Activated CD4-positive, alpha-beta T cell treated with anti-CD3 and anti-CD28 coated beads, Interleukin-2, amount 50 U/mL, for 4 hours (primary cell): ENCODE results near the gene SAMD11.
A peak's percentile ranks its signal among the peaks of the same experiment; 100 is the strongest.
"Not testable (repeated sequence)": the region's sequence is repeated elsewhere in the genome, so short reads cannot be mapped to it uniquely, and the experiment has no call there.

Experiments used
- DNase-seq, 2 experiments: peaks; one replicate each; pipeline ENCODE4 v3.0.0-alpha.2; 2020

The SAMD11 gene

GRCh38 chr1:965526-966134, 41.9 kb downstream of the SAMD11 start:
- no peak for DNase-seq

GRCh38 chr1:966135-966703, 42.5 kb downstream of the SAMD11 start, which contains the start of gene PLEKHN1:
TSS of gene PLEKHN1 (plus strand) at chr1:966482. CDS start at chr1:966532, 50 bp downstream.
- DNase-seq = no peak

GRCh38 chr1:966704-967300, 43.1 kb downstream of the SAMD11 start:
- DNase-seq = peak; percentile 77 to 81

- DNase-seq = no peak
Measured at GRCh38 chr1:967466-968343, 44.0 kb downstream of the SAMD11 start.

GRCh38 chr1:969260-969855, 45.6 kb downstream of the SAMD11 start:
- no peak for DNase-seq

GRCh38 chr1:970242-970972, 46.7 kb downstream of the SAMD11 start:
- no peak for DNase-seq

- no peak for DNase-seq
Measured at GRCh38 chr1:970973-971730, 47.4 kb downstream of the SAMD11 start.

- DNase-seq = no peak
Measured at GRCh38 chr1:971751-972506, 48.2 kb downstream of the SAMD11 start.

GRCh38 chr1:972726-973458, 49.2 kb downstream of the SAMD11 start:
- no peak for DNase-seq

- no peak for DNase-seq
Measured at GRCh38 chr1:973459-974292, 50.0 kb downstream of the SAMD11 start.

GRCh38 chr1:974293-974640, 50.5 kb downstream of the SAMD11 start:
- DNase-seq = no peak

- DNase-seq = no peak
Measured at GRCh38 chr1:974687-975328, 51.1 kb downstream of the SAMD11 start.

GRCh38 chr1:975365-975764, 51.6 kb downstream of the SAMD11 start:
- DNase-seq = no peak

GRCh38 chr1:975896-976683, 52.4 kb downstream of the SAMD11 start:
- DNase-seq = peak in 1 of 2 experiments; percentile 41

GRCh38 chr1:976791-977190, 53.1 kb downstream of the SAMD11 start:
- not testable (repeated sequence) for DNase-seq

- DNase-seq = no peak
Measured at GRCh38 chr1:978069-978834, 54.5 kb downstream of the SAMD11 start.
